NCI-H1092 (cell line): Measurements from ENCODE around the gene SMARCA2.

Experiments
- DNase-seq: peaks from one replicate; lab custom pipeline; 2025; lab: John Stamatoyannopoulos, UW

Gene SMARCA2

DNA sequence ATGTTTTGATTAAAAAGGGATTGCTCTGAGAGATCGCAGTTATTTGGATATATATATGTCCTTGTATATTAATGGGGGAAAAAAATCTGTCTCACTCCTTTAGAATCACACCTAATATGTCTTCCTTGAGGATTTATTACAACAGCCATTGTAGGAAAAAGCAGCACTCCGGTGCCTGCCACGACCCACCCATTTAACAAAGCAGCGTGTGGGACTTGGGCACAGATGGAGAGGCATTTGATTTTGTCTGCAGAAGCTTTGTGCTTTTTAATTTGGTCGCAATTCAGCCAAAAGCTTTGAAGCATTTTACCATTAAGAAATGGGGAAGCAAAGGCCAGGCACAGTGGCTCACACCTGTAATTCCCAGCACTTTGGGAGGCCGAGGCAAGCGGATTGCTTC lies 159.2 kb downstream of the SMARCA2 start:
- DNase-seq: no peak

DNA sequence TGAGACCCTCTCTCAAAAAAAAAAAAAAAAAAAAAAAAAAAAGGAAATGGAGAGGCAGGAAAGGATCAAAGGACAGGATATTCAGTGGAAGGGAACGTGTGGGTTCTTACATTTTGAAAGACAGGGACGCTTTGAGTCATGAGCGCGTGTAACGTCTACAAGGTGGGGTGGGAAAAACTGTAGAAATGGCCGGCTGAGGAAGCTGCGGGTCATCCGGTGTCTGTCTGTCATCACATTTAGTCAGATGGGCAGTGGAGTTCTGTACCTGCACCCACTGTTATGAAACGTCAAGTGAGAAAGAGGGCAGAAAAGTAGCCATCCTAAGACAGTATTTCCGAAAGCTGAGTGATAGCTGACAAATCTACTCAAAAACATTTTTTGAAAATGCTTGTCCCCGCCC lies 159.8 kb downstream of the SMARCA2 start:
- DNase-seq: no peak

DNA sequence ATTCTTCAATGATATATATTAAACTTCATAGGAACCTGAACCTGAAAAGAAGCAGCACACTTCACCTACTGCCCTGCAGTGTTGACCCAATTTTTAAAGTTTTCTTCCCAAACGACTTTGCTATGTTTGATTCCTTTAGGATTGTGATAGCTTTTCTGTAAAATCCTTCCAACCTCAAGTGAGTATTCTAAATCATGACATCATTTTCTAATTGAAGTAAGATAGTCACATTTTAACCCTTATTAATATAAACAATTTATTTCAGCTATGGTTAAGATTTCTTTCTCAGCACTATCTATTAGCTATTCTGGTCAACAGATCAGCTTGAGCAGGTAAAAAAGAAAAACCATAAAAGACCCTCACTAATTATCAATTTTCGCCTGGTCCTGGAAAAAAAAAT lies 162.0 kb downstream of the SMARCA2 start:
- DNase-seq: no peak

DNA sequence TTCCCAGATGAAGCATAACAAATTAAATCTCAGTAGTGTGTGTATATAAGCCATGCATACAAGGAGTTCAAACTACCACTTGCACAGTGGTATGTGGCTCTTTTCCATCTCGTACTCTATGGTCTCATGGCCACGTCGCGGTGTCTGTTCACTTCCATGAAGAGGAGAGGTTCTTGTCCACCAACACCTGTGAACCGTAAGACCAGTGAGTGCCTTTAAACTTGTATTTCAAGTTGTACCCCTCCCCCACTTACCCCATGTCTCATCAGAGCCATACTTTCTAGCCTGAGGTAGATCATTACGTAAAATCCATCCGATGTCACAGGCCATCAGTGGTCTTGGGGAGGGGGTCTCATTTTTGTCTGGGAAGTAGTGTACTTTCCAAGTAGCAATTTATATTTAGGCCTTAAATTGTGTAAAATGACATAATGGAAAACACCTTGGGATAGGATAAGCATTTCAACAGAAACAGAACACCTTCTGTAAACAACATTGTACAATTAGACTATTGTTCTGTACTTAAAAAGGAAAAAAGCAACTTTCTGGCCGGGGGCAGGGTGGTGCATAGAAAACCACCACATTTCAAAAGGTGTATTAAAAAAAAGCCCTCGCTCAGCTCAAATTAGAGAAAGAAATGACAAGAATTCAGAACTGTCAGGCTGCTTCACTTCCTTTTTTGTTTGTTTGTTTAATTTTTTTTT lies 163.0 kb downstream of the SMARCA2 start:
- no peak for DNase-seq

DNA sequence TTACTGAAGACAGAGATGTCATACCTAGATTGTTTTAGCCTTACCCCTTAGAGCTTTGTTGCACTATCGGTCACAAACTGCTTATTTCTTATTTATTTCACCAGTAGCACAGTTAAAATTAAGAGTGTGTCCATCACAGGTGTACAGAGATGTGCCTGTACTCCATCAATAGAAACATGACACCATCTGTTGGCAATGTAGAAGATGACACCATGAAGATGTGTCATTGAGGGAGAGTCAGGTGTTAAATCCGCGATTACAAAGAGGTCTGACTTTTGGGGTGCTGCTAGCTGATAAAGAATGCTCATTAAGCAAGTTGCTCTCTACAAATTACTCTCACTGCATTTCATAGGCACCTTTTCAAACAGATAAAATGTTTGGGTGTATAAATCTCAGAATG lies 164.4 kb downstream of the SMARCA2 start:
- no peak for DNase-seq

DNA sequence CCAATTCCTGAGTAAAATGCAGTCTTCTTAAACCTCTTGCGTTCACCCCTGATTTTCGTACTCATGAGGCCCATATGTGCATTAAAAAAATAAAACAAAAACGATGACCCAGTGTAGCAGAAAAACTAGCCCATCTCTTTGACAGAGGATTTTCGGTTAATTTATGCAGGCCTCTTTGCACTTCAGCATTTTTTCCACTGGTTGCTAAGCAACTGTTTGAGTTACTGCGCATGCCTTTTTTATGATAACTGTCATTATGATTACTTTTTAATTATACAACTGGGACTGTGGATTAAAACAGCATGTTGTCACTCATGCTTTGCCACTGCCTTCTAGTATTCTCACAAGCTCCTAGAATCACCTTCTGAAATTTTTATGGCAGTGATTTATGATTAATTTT lies 165.0 kb downstream of the SMARCA2 start:
- no peak for DNase-seq

DNA sequence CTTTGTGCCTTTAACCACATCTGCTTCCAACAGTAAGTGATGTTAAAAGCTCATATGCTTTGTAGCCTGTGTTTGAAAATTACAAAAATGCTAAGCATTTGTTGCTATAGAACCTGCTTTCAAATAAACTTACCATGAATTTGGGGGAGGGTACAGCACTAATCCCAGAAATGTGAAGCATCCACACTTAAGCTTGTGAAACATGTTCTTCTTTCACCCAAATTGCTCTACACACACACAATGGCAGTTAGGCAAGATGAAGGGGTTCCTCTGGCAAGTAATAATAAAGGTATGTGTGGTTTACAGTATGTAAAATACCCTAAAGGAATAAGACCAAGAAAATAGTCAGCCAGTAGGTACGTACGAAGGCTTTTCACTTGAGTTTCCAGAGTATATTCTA lies 165.6 kb downstream of the SMARCA2 start:
- DNase-seq: no peak

DNA sequence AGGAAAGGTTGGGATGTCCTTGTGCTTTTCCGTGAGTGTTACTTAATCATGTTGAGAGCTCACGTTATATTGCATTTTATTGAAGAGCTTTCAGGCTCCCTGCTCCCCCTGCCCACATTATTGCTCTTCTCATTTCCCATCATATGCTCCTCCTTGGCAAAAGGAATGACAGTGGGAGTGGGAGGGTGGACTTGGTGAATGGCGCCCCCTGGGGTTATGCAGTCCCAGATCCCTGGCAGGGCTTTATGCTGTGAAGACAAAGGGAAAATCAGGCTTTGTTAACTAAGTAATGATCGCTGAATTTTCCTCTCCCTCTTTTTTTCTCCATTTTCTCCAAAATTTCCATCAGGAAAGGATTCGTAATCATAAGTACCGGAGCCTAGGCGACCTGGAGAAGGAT lies 166.6 kb downstream of the SMARCA2 start:
- no peak for DNase-seq

DNA sequence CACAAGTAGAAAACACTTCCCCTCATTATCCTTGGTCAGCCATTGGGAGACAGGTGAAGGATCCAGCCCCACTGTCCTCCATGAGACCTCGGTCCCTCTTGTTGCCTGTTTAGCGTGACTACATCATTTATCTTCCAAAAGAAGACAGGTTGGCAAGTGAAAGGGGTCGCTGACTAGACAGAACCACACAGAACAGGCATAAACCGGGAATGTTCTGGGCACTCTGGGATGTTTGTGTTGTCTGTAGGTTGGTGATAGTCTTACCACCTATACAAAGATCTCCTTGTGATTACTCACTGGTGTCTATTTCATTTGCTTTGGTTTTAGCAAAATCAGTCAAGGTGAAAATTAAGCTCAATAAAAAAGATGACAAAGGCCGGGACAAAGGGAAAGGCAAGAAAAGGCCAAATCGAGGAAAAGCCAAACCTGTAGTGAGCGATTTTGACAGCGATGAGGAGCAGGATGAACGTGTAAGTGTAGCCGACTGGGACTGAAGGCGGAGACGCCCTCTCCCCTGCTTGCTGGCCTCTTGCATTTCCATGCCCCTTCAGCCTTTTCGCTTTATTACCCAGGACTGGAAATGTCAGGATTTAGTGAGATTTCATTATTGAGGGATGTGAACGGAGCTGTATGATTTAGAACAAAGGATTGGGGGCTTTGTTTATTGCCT lies 175.9 kb downstream of the SMARCA2 start:
- DNase-seq: no peak

DNA sequence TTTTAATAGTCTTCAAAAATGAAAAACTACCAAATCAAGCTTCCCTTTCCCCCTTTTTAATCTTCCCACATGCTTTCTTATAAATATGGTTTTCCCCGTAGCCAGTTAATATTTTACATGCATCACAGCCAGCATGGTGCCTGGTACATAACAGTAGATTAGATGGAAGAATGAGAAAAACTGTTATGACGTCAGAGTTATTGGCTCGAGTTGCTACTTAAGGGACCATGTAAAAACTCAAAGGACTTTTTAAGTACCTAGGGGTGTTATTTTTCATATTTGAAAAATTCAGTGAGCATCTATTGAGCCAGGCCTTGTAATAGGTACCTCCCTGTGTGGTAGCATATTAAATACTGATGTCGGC lies 176.4 kb downstream of the SMARCA2 start:
- no peak for DNase-seq

DNA sequence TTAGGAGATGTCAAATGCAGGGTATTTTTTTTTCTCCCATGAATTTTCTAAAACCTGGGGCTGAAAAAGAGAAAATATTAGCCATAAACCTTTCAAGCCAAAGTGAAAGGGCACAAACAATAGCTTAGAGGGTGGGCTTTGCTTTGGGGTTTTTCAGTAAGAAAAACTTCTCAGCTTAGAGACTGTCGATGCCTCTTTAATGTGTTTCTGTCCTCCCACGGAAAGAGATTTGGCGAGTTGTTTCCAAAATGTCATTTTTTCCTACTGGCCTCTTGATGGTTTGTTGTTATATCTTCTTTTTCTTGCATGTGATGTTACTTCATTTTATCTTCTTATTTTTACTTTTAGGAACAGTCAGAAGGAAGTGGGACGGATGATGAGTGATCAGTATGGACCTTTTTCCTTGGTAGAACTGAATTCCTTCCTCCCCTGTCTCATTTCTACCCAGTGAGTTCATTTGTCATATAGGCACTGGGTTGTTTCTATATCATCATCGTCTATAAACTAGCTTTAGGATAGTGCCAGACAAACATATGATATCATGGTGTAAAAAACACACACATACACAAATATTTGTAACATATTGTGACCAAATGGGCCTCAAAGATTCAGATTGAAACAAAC lies 177.3 kb downstream of the SMARCA2 start:
- no peak for DNase-seq

DNA sequence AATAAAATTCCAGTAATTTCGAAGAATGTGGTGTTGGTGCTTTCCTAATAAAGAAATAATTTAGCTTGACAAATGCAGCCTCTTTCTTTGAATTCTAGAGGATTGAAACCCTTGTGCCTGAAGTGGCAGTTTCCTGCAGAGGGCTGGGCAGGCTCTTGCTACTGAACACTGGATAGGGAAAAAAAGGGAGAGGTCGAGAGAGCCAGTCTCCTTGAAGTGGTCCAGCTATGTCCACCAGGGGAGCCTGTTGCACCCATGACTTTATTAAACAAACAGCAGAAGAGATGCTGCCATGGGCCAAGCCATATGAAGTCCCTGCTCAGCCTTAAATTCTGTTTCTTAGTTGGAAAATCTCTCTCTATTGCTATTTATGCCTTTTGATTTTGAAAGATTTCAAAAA lies 178.4 kb downstream of the SMARCA2 start:
- DNase-seq: no peak

DNA sequence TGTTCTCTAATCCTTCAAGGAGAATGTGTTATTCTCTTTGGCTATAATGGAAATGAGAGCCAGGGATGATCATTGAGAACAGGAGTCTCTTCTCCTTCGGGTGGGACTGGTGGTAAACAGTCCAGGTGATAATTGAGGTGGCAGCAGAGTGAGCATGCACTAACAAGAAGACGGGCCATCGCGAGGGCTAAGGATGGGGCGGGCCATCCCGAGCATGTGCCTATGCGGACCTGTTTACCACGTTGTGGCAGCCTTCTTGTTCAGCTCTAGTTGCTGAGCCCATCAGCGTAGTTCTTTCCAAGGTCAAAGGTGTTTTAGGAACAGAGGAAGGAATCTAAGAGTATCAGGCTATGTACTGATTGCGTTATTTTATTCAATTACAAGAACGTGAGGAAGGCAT lies 180.1 kb downstream of the SMARCA2 start:
- no peak for DNase-seq

DNA sequence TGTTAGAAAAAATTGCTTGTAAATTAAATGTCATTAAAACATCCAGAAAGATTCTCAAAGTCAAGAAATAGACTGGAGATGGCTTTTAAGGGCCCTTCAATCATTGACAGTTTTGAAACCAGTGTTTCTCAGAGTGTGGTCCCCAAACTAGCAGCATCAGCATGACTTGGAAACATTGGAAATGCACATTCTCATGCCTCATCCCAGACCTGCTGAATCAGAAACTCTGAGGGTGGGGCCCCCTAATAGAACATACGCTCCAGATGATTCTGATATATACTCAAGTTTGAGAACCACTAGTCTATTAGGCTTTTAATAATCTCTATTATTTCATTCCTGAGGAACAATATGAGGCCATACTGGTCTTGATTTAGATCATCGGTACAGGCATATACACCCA lies 181.6 kb downstream of the SMARCA2 start:
- DNase-seq: no peak

DNA sequence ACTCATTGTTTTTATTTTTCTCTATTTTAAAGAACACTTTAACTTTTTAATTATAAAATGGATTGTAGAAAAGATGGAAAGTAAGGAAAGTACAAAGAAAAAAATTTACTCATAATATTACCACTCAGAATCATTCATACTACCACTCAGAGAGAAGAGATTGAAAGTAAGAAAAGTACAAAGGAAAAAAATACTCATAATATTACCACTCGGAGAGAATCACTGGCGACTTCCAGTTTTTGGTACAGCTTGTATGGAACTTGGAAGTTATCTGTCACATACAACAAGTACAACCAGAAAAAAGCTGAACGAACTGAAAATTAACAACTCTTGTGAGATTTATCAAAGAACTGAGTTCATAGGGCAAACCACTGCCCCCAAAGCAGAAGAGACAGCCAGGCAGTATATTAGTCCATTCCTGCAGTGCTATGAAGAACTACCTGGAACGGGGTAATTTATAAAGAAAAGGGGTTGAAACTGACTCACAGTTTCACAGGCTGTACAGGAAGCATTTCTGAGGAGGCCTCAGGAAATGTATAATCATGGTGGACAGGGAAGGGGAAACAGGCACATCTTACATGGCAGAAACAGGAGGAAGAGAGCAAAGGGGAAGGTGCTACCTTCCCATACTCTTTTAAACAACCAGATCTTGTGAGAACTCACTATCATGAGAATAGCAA lies 183.9 kb downstream of the SMARCA2 start:
- DNase-seq: no peak

DNA sequence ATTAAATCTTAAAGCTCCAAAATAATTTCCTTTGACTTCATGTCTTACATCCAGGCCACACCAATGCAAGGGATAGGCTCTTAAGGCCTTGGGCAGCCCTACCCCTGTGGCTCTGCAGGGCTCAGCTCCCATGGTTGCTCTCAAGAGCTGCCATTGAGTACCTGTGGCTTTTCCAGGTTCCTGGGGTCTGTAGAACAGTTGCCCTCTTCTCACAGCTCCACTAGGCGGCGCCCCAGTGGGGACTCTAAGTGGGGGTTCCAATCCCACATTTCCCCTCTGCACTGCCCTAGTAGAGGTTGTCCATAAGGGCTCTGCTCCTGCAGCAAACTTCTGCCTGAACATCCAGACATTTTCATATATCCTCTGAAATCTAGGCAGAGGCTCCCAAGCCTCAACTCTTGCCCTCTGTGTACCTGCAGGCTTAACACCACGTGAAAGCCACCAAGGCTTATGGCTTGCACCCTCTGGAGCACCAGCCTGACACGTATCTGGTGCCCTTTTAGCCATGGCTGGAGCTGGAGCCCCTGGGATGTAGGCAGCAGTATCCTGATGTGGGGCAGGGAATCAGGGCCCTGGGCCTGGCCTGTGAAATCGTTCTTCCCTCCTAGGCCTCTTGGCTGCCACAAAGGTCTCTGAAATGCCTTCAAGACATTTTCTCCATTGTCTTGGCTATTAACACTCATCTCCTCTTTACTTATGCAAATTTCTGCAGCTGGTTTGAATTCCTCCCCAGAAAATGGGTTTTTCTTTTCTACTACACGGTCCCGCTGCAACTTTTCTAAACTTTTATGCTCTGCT lies 185.1 kb downstream of the SMARCA2 start:
- no peak for DNase-seq

DNA sequence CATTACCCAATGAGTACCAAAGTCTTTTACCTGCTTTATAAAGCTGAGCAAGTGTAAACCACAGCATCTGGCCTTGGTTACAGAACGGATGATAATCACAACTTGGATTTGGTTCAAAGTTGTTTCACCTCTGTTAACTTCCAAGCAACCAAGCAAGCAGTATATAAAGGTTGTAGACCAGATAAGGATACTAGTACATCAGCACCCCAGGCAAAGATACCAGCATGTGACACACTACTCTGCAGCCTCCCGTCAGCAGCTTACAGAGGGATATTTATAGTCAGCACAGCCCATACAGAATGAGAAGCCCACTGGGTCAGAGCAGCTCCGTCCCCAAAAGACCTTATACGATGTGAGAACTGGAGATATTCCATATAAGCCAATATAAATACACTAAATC lies 193.3 kb downstream of the SMARCA2 start:
- DNase-seq: no peak

DNA sequence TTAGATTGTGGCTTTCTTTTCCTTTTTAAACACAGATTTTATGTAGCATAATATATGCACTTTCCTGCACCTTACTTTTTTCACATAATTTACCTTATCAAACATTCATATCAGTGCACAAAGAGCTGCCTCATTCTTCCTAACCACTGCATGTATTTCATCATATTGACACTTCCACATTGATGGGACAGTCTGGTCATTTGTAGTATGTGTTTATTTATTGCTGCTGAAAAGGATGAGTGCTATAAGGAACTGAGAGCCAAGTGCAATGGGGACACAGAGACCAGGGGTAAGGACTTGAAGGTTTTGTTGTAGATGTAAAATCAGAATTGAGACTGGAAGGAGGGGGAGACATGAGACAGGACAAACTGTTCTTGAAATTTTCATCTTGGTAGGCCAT lies 193.8 kb downstream of the SMARCA2 start:
- no peak for DNase-seq

DNA sequence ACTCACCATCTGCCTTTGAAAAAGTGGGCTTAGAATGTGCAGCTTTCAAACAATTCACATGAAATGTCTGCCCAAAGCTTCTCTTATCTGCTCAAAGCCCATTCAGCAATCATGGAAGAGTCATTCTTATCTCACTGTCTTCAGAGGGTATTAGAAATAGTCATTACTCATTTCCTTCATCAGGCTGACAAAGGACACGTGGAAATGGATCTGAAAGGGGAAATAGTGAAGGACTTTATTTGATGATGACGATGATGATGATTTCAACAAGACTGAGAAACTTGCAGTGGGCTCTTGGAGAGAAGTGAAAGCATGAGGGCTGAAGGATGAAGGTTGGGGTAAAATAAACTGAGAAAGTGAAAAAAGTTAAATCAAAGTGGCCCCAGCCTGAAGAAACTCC lies 194.3 kb downstream of the SMARCA2 start:
- no peak for DNase-seq

DNA sequence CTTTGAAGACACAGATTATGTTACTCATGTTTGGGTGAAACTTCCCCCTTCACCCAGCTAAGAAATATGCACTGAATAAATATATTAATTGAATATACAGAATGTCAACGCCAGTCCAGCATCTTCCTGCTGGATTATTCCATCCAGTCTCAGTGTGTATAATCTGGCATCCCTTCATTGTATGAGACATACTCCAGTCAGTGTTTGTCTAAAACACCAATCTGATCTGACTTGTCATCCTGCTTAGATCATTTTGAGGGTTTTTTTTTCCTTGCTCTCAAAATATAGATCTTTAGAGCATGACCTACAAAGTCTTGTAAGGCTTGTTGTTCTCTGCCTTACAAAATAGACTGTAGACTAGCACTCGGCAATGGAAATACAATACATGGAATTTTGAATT lies 195.1 kb downstream of the SMARCA2 start:
- no peak for DNase-seq

DNA sequence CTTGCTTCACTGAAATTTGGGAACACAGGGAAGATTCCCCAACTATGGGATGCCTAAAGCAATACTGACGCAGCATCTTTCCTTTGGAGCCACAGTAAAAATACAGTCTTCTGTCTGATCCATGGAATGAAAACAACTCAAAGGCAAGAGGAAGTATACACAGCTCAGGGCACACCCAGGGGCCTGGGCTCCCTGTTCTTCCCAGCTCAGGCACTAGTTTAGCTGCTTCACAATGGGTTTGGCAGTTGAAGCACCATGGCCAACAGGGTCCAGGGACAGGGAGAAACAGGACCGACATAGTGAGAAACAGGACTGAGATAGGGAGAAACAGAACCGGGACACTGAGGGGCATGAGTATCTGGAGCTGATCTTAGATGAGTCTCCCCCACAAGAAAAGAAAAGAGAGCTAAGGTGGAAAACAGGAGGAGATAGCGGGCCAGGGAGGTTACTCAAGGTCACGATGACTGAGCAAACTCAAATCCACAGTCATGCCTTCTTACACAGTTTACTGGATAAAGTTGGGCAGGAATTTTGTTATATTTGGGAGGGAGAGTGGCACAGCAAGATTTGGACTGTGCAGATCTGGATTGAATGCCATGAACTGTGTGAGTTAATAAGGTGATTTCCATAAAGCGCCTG lies 198.8 kb downstream of the SMARCA2 start:
- DNase-seq: no peak

DNA sequence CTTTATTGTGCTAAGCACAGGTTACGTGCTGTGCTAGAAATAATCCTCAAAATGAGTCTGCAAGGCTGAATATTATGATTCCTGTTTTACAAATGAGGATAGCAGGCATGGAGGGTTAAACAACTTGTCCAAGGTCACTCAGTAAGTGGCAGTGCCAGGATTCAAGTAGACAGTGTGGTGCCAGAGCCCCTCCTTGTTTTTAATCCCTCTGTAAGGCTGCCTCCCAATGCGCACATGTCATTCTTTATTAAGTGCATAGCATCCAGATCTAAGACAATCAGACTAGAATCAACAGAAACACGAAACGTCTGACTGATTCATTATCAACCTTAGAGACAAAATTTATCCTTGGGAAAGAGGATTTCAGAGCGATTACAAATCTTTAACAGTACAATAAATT lies 199.6 kb downstream of the SMARCA2 start:
- no peak for DNase-seq
